Neuronal stem cell (in vitro differentiated cells): ENCODE data around the gene TOPBP1.

Experiments
- DNase-seq: peaks from one replicate; pipeline ENCODE4 v3.0.0-alpha.2; 2013; ENCODE audit warnings: low spot score
- H2AFZ ChIP-seq: one replicate; pipeline ENCODE4 v1.6.1; 2013; ENCODE audit warnings: mild to moderate bottlenecking, low read length, inconsistent platforms
- H2AK5ac ChIP-seq: 2 replicates; pipeline ENCODE4 v1.6.1; 2013; ENCODE audit warnings: low read depth, mild to moderate bottlenecking, inconsistent platforms, low read length, moderate library complexity, mixed read lengths
- H2BK120ac ChIP-seq: 2 replicates; pipeline ENCODE4 v1.6.1; 2013; ENCODE audit warnings: low read depth, mild to moderate bottlenecking, inconsistent platforms, low read length, moderate library complexity, mixed read lengths
- H2BK12ac ChIP-seq: one replicate; pipeline ENCODE4 v1.6.1; 2013; ENCODE audit warnings: low read length, inconsistent platforms
- H2BK15ac ChIP-seq: 2 replicates; pipeline ENCODE4 v1.6.1; 2013; ENCODE audit warnings: mild to moderate bottlenecking, low read length, inconsistent platforms, mixed read lengths
- H2BK5ac ChIP-seq: one replicate; pipeline ENCODE4 v1.6.1; 2013; ENCODE audit warnings: inconsistent platforms, mild to moderate bottlenecking, low read length, moderate library complexity
- H3K14ac ChIP-seq: one replicate; pipeline ENCODE4 v1.6.1; 2013; ENCODE audit warnings: low read length, inconsistent platforms
- H3K18ac ChIP-seq: 2 replicates; pipeline ENCODE4 v1.6.1; 2013; ENCODE audit warnings: low read length, inconsistent platforms
- H3K23ac ChIP-seq: 2 replicates; pipeline ENCODE4 v1.6.1; 2013; ENCODE audit warnings: low read depth, mild to moderate bottlenecking, mixed read lengths, low read length, inconsistent platforms; ENCODE audit not compliant: poor library complexity
- H3K27ac ChIP-seq: replicated peaks from 3 replicates; pipeline ENCODE4 v1.5.1; 2013; ENCODE audit warnings: low read length, inconsistent platforms
- H3K27me3 ChIP-seq, 3 experiments: 2 replicates each; pipeline ENCODE4 v1.6.1; 2013; ENCODE audit warnings: low read length in 3 of 3, mild to moderate bottlenecking in 2 of 3, inconsistent platforms in 1 of 3, low read depth in 1 of 3, mixed read lengths in 1 of 3, moderate library complexity in 1 of 3; ENCODE audit not compliant: control insufficient read depth in 3 of 3, insufficient read depth in 3 of 3
- H3K36me3 ChIP-seq, 2 donors: replicated peaks in 1 of 2; 2 replicates each; pipeline ENCODE4 v1.6.1; 2013; ENCODE audit warnings: low read length in 2 of 2; ENCODE audit not compliant: control insufficient read depth in 2 of 2, insufficient read depth in 2 of 2
- H3K4ac ChIP-seq: 2 replicates; pipeline ENCODE4 v1.6.1; 2013; ENCODE audit warnings: inconsistent platforms, mild to moderate bottlenecking, low read length, moderate library complexity
- H3K4me1 ChIP-seq, 2 donors: 1 replicate in 1 of 2; 2 replicates in 1 of 2; pipeline ENCODE4 v1.6.1; 2013; ENCODE audit warnings: low read length in 2 of 2, low read depth in 1 of 2; ENCODE audit not compliant: control insufficient read depth in 2 of 2, insufficient read depth in 1 of 2
- H3K4me2 ChIP-seq: one replicate; pipeline ENCODE4 v1.6.1; 2013; ENCODE audit warnings: mild to moderate bottlenecking, low read length, inconsistent platforms; ENCODE audit not compliant: insufficient read depth, poor library complexity, severe bottlenecking
- H3K4me3 ChIP-seq, 2 donors: 2 replicates each; pipeline ENCODE4 v1.5.1; 2013; ENCODE audit warnings: low read length in 2 of 2, mild to moderate bottlenecking in 2 of 2, inconsistent platforms in 1 of 2, moderate library complexity in 1 of 2
- H3K79me1 ChIP-seq: one replicate; pipeline ENCODE4 v1.6.1; 2013; ENCODE audit warnings: low read depth, mild to moderate bottlenecking, inconsistent platforms, low read length, moderate library complexity
- H3K9ac ChIP-seq: one replicate; pipeline ENCODE4 v1.6.1; 2013; ENCODE audit warnings: mild to moderate bottlenecking, low read depth, low read length, inconsistent platforms; ENCODE audit not compliant: poor library complexity
- H3K9me3 ChIP-seq, 2 donors: replicated peaks in 1 of 2; 2 replicates each; pipeline versions ENCODE3 to v1.6.1; 2013; ENCODE audit warnings: low read length in 2 of 2, mild to moderate bottlenecking in 2 of 2, inconsistent platforms in 1 of 2, low read depth in 1 of 2, mixed read lengths in 1 of 2, moderate library complexity in 1 of 2; ENCODE audit not compliant: control insufficient read depth in 2 of 2, insufficient read depth in 1 of 2
- H4K8ac ChIP-seq: one replicate; pipeline ENCODE4 v1.6.1; 2013; ENCODE audit warnings: low read depth, mild to moderate bottlenecking, inconsistent platforms, low read length, moderate library complexity
- H4K91ac ChIP-seq: one replicate; pipeline ENCODE4 v1.6.1; 2013; ENCODE audit warnings: low read length, low read depth, mild to moderate bottlenecking, inconsistent platforms; ENCODE audit not compliant: poor library complexity
- WGBS, 2 donors: extraction: QIAGEN DNeasy Blood & Tissue Kit; methylation state at CpG; one replicate each; pipeline ENCODE4 v1.1.7; 2013; ENCODE audit warnings: missing lambda C conversion rate in 2 of 2, mixed read lengths in 1 of 2; ENCODE audit not compliant: insufficient read length in 2 of 2, insufficient replicate concordance in 1 of 2; ENCODE audit errors: extremely low coverage in 2 of 2; 5-methylcytosine and 5-hydroxymethylcytosine counted together

The TOPBP1 gene

GRCh38 chr3:133620066-133620784 lies 41.5 kb downstream of the TOPBP1 start:
- no peak overlapping the region for H3K18ac ChIP-seq
- H3K36me3 ChIP-seq, result peaks cover 21 to 100% of the 10 kb centered on the region in 2 donors
- no peak overlapping the region for H3K23ac ChIP-seq
- no peak overlapping the region for H2BK12ac ChIP-seq
- no CpG with 5 or more reads among the region's 13 CpGs for WGBS, 2 donors
- no peaks in the 10 kb centered on the region for H3K4me1 ChIP-seq
- H2AK5ac ChIP-seq, result no peak overlapping the region
- no peak overlapping the region for H2BK120ac ChIP-seq
- no peak overlapping the region for H3K14ac ChIP-seq
- no peak overlapping the region for H3K9ac ChIP-seq
- no peak overlapping the region for H2BK15ac ChIP-seq
- H3K27me3 ChIP-seq, result no peaks in the 10 kb centered on the region
- no peak overlapping the region for H3K4me3 ChIP-seq
- H4K91ac ChIP-seq, result no peak overlapping the region
- H3K79me1 ChIP-seq, result no peaks in the 10 kb centered on the region
- no peak overlapping the region for H3K4me2 ChIP-seq
- H3K9me3 ChIP-seq, result no peaks in the 10 kb centered on the region
- H2AFZ ChIP-seq, result no peak overlapping the region
- no peak overlapping the region for H4K8ac ChIP-seq
- no peak overlapping the region for H3K4ac ChIP-seq
- no peak overlapping the region for H3K27ac ChIP-seq
- DNase-seq, result no peak
- H2BK5ac ChIP-seq, result no peak overlapping the region

- H2BK12ac ChIP-seq, result no peak overlapping the region
- no peak overlapping the region for H3K4me3 ChIP-seq
- H3K4ac ChIP-seq, result no peak overlapping the region
- no peak overlapping the region for H3K9ac ChIP-seq
- H3K18ac ChIP-seq, result no peak overlapping the region
- no peaks in the 10 kb centered on the region for H3K4me1 ChIP-seq
- no peak overlapping the region for H4K8ac ChIP-seq
- H3K23ac ChIP-seq, result no peak overlapping the region
- H3K9me3 ChIP-seq, result no peaks in the 10 kb centered on the region
- H3K79me1 ChIP-seq, result no peaks in the 10 kb centered on the region
- H2AFZ ChIP-seq, result no peak overlapping the region
- peaks cover 15 to 98% of the 10 kb centered on the region in 2 donors for H3K36me3 ChIP-seq
- H2BK15ac ChIP-seq, result no peak overlapping the region
- no peaks in the 10 kb centered on the region for H3K27me3 ChIP-seq
- no peak overlapping the region for H2AK5ac ChIP-seq
- no peak overlapping the region for H3K27ac ChIP-seq
- no peak overlapping the region for H3K4me2 ChIP-seq
- H2BK120ac ChIP-seq, result no peak overlapping the region
- no peak overlapping the region for H3K14ac ChIP-seq
- no peak overlapping the region for H4K91ac ChIP-seq
- no peak overlapping the region for H2BK5ac ChIP-seq
- no peak for DNase-seq
- no CpG with 5 or more reads among the region's 2 CpGs for WGBS, 2 donors
Measured at GRCh38 chr3:133611534-133611933, 50.2 kb downstream of the TOPBP1 start.

- Histone ChIP-seq H4K91ac (no peak overlapping the region), H3K14ac (no peak overlapping the region), H3K23ac (no peak overlapping the region), H2AFZ (no peak overlapping the region), H3K4me2 (no peak overlapping the region), H3K36me3 (peaks cover 11 to 98% of the 10 kb centered on the region in 2 donors), H2BK5ac (no peak overlapping the region), H3K9ac (no peak overlapping the region), H3K27ac (no peak overlapping the region), H2AK5ac (no peak overlapping the region), H3K4me1 (no peaks in the 10 kb centered on the region), H2BK15ac (no peak overlapping the region), H4K8ac (no peak overlapping the region), H3K18ac (no peak overlapping the region), H3K79me1 (no peaks in the 10 kb centered on the region), H2BK12ac (no peak overlapping the region), H2BK120ac (no peak overlapping the region), H3K27me3 (no peaks in the 10 kb centered on the region), H3K4ac (no peak overlapping the region), H3K9me3 (no peaks in the 10 kb centered on the region), H3K4me3 (no peak overlapping the region)
- DNase-seq, result no peak
Measured at GRCh38 chr3:133610031-133610430, 51.7 kb downstream of the TOPBP1 start.

- Histone ChIP-seq H3K9me3 (no peaks in the 10 kb centered on the region), H3K4me3 (no peak overlapping the region), H3K18ac (no peak overlapping the region), H2BK15ac (no peak overlapping the region), H4K91ac (no peak overlapping the region), H3K4me1 (no peaks in the 10 kb centered on the region), H3K9ac (no peak overlapping the region), H3K4me2 (no peak overlapping the region), H3K27ac (no peak overlapping the region), H3K36me3 (peaks cover 11 to 91% of the 10 kb centered on the region in 2 donors), H3K79me1 (no peaks in the 10 kb centered on the region), H3K4ac (no peak overlapping the region), H3K27me3 (no peaks in the 10 kb centered on the region), H2AFZ (no peak overlapping the region), H3K14ac (no peak overlapping the region), H3K23ac (no peak overlapping the region), H4K8ac (no peak overlapping the region), H2BK120ac (no peak overlapping the region), H2BK12ac (no peak overlapping the region), H2AK5ac (no peak overlapping the region), H2BK5ac (no peak overlapping the region)
- DNase-seq, result no peak
- no CpG with 5 or more reads among the region's 2 CpGs for WGBS, 2 donors
Measured at GRCh38 chr3:133608388-133608787, 53.4 kb downstream of the TOPBP1 start.
